HUES48 (cell line): ENCODE data around the gene TCEA3.
"Not testable (repeated sequence)": the region's sequence is repeated elsewhere in the genome, so short reads cannot be mapped to it uniquely, and the experiment has no call there.

Experiments
- H3K27ac ChIP-seq: one replicate; pipeline ENCODE4 v1.7.0; 2013; ENCODE audit warnings: low read depth, low read length, inconsistent platforms
- H3K27me3 ChIP-seq: 2 replicates; pipeline ENCODE4 v1.6.1; 2013; ENCODE audit warnings: mild to moderate bottlenecking, low read length; ENCODE audit not compliant: control insufficient read depth, insufficient read depth
- H3K36me3 ChIP-seq: 2 replicates; pipeline ENCODE4 v1.6.1; 2013; ENCODE audit warnings: low read length; ENCODE audit not compliant: control insufficient read depth, insufficient read depth
- H3K4me1 ChIP-seq: 2 replicates; pipeline ENCODE4 v1.6.1; 2013; ENCODE audit warnings: mild to moderate bottlenecking, low read length; ENCODE audit not compliant: control insufficient read depth, insufficient read depth
- H3K4me3 ChIP-seq: 2 replicates; pipeline ENCODE4 v1.5.1; 2013; ENCODE audit warnings: mild to moderate bottlenecking, low read depth, low read length
- H3K9ac ChIP-seq: 2 replicates; pipeline ENCODE4 v1.6.1; 2013; ENCODE audit warnings: mild to moderate bottlenecking, low read depth, low read length, moderate library complexity
- H3K9me3 ChIP-seq: 2 replicates; pipeline ENCODE4 v1.6.1; 2013; ENCODE audit warnings: low read length; ENCODE audit not compliant: control insufficient read depth, insufficient read depth

The TCEA3 gene

GRCh38 chr1:23392125-23392855 lies 32.3 kb downstream of the TCEA3 start:
- H3K27ac ChIP-seq = no peak overlapping the region
- peaks cover 90% of the 10 kb centered on the region for H3K27me3 ChIP-seq
- H3K36me3 ChIP-seq = no peaks in the 10 kb centered on the region

GRCh38 chr1:23389837-23390321 lies 34.7 kb downstream of the TCEA3 start:
- H3K9ac ChIP-seq = no peak overlapping the region
- no peak overlapping the region for H3K27ac ChIP-seq
- no peak overlapping the region for H3K4me3 ChIP-seq
- H3K36me3 ChIP-seq = no peaks in the 10 kb centered on the region
- peaks cover 88% of the 10 kb centered on the region for H3K27me3 ChIP-seq
- H3K9me3 ChIP-seq = no peaks in the 10 kb centered on the region
- peaks cover 6% of the 10 kb centered on the region for H3K4me1 ChIP-seq

More at GRCh38 chr1:23392125-23392855, 32.3 kb downstream of the TCEA3 start:
- Histone ChIP-seq H3K4me3 (no peak overlapping the region), H3K9ac (no peak overlapping the region), H3K4me1 (peaks cover 12% of the 10 kb centered on the region), H3K9me3 (no peaks in the 10 kb centered on the region)

GRCh38 chr1:23387494-23387893 lies 37.1 kb downstream of the TCEA3 start:
- H3K4me3 ChIP-seq = no peak overlapping the region
- peaks cover 87% of the 10 kb centered on the region for H3K27me3 ChIP-seq
- H3K36me3 ChIP-seq = no peaks in the 10 kb centered on the region
- H3K9ac ChIP-seq = no peak overlapping the region
- H3K27ac ChIP-seq = no peak overlapping the region
- H3K4me1 ChIP-seq = no peaks in the 10 kb centered on the region
- no peaks in the 10 kb centered on the region for H3K9me3 ChIP-seq

- Histone ChIP-seq H3K27me3 (peaks cover 90% of the 10 kb centered on the region), H3K4me3 (no peak overlapping the region), H3K4me1 (no peaks in the 10 kb centered on the region), H3K27ac (no peak overlapping the region), H3K9ac (no peak overlapping the region), H3K36me3 (no peaks in the 10 kb centered on the region), H3K9me3 (no peaks in the 10 kb centered on the region)
Observed at GRCh38 chr1:23385119-23385621, 39.4 kb downstream of the TCEA3 start.

- peaks cover 90% of the 10 kb centered on the region for H3K27me3 ChIP-seq
- no peaks in the 10 kb centered on the region for H3K4me1 ChIP-seq
- no peak overlapping the region for H3K9ac ChIP-seq
Observed at GRCh38 chr1:23384312-23385058, 40.1 kb downstream of the TCEA3 start.

GRCh38 chr1:23383577-23384311 lies 40.8 kb downstream of the TCEA3 start:
- Histone ChIP-seq H3K27me3 (peaks cover 87% of the 10 kb centered on the region), H3K9ac (no peak overlapping the region), H3K4me3 (no peak overlapping the region), H3K27ac (no peak overlapping the region), H3K36me3 (no peaks in the 10 kb centered on the region), H3K4me1 (no peaks in the 10 kb centered on the region), H3K9me3 (no peaks in the 10 kb centered on the region)

More at GRCh38 chr1:23384312-23385058, 40.1 kb downstream of the TCEA3 start:
- no peaks in the 10 kb centered on the region for H3K9me3 ChIP-seq
- H3K4me3 ChIP-seq = no peak overlapping the region
- no peaks in the 10 kb centered on the region for H3K36me3 ChIP-seq
- H3K27ac ChIP-seq = no peak overlapping the region

GRCh38 chr1:23381233-23381885 lies 43.2 kb downstream of the TCEA3 start:
- Histone ChIP-seq H3K9me3 (no peaks in the 10 kb centered on the region), H3K4me1 (no peaks in the 10 kb centered on the region), H3K27me3 (peaks cover 92% of the 10 kb centered on the region), H3K4me3 (no peak overlapping the region), H3K27ac (no peak overlapping the region), H3K9ac (no peak overlapping the region), H3K36me3 (no peaks in the 10 kb centered on the region)

GRCh38 chr1:23380719-23381118 lies 43.8 kb downstream of the TCEA3 start:
- Histone ChIP-seq H3K27ac (no peak overlapping the region), H3K9ac (no peak overlapping the region), H3K27me3 (peaks cover 92% of the 10 kb centered on the region), H3K9me3 (no peaks in the 10 kb centered on the region), H3K4me3 (no peak overlapping the region), H3K4me1 (no peaks in the 10 kb centered on the region), H3K36me3 (no peaks in the 10 kb centered on the region)

GRCh38 chr1:23380236-23380635 lies 44.3 kb downstream of the TCEA3 start:
- H3K36me3 ChIP-seq, H3K9ac ChIP-seq, H3K4me3 ChIP-seq, H3K4me1 ChIP-seq, H3K27ac ChIP-seq, H3K9me3 ChIP-seq: not testable (repeated sequence)
- H3K27me3 ChIP-seq = peaks cover 92% of the 10 kb centered on the region
